ENCODE measurements around the gene ATP11A.

DNA sequence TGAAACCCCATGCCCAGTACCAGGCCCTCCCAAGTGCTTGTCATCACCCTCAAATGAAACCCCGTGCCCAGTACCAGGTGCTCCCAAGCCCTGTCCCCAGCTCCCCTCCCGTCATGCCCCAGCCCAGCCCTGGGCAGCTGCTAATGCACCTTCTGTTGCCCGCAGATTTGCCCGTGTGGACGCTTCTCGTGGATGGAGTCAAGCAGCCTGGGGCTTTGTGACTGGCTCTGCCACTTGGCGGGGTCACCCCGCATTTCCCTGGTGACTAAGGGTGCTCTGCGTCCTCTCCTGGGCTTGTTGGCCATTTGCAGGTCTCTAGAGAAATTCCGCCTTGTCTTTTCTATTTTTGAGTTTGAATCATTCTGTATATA, 82.7 kb downstream of the ATP11A start:
- no peak for TF ChIP-seq EZH2 (IDR thresholded peaks at IDR 0.05; ENCODE audit: low read depth, unreplicated experiment)
- no peak for TF ChIP-seq EZH2phosphoT487 (IDR thresholded peaks at IDR 0.05; ENCODE audit: unreplicated experiment)
- no peak for TF ChIP-seq CTCF (conservative IDR thresholded peaks at IDR 0.05; ENCODE audit: low read depth in 2 of 2)
- TF ChIP-seq POLR2AphosphoS5 (IDR thresholded peaks at IDR 0.05; ENCODE audit: low read depth), result no peak
- TF ChIP-seq REST (IDR thresholded peaks at IDR 0.05; ENCODE audit: unreplicated experiment), result no peak
- TF ChIP-seq ETS1 (IDR thresholded peaks at IDR 0.05), result no peak
- no peak for TF ChIP-seq ZNF114 (CRISPR knock-in tag; IDR thresholded peaks at IDR 0.05)

All from GM23338 (cell line).